Measurements from ENCODE around the gene BRME1.

Gene BRME1

DNA sequence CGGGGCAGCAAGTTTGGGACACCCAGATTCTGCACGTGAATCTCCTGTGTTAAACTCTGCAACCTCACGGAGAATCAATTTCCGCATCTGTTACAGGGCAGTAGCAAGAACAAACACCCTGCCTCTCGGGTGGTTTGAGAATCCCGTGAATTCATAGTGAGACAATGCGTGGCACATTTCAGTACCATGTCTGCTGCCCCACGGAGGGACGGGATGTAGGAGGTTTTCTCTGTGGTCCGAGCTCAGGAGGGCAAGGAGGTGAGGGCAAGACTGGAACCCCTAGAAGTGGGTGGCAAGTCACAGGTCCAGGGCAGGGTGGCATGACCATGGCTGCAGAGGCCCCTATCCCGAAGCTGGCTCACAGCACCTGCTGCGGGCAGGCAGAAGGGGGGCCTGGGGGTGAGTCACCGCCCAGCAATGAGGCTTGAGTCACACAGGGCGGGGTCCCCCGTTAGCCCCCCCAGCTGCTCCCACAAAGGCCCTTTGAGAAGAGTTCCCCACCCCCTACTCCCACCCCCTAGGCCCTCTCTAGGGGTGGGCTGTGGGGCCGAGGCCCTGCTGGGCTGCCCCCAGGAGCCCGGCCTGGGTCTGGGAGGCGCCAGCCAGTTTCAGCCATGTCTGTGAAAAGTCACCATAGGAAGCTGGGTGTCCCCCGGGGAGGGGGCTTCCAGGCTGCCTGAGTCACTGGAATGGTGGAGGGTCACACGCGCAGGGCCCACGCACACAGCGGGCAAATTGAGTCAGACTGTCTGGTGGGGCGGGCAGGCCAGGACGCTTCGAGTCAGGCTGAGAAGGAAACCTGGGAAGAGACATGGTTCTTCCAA, 54.8 kb downstream of the BRME1 start:
- no peak overlapping the region for H3K4me3 ChIP-seq (ENCODE audit: low read length)
- no peak for DNase-seq (ENCODE audit: low read depth, low spot score)

DNA sequence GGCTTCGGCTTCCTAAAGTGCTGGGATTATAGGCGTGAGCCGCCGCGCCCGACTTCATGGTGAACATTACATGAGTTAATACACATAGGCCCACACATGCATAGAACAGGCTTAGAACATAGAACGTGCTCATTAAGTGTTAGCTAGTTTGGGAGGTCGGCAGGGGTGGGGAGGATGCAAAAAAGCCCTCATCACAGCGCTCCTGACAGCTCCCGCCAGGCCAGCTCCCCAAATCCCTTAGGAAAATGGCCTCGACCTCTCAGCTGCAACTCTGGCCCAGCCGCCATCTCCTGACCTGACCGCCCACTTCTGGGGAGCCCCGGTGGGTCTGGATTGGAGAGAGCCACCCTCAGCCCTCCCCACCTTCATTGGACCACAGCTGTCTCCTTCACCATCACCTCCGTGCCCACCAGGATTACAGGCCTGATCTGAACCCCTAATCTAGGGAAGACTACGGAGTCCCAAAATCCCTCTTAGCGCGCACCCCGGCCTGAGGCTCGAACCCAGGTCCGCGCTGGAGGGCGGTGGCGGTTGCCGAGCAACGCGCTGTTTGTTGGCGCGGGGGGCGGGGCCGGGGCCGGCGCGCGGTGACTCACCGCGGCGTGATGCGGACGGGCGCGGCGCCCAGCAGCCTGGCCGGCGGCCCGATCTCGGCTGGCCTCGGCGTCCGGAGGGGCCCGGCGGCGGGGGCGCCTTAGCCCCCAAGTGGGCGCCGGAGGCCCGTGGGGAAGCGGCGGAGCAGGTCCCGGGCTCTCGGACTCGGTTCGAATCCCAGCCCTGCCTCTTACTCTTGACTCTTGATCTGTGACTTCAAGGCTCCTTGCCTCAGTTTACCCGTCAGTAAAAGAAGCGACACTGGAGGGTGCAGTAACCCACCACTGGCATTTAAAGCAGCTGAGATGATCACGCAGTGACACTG, 55.7 kb downstream of the BRME1 start:
- no peak overlapping the region for H3K4me3 ChIP-seq (ENCODE audit: low read length)
- DNase-seq (ENCODE audit: low read depth, low spot score), result no peak

DNA sequence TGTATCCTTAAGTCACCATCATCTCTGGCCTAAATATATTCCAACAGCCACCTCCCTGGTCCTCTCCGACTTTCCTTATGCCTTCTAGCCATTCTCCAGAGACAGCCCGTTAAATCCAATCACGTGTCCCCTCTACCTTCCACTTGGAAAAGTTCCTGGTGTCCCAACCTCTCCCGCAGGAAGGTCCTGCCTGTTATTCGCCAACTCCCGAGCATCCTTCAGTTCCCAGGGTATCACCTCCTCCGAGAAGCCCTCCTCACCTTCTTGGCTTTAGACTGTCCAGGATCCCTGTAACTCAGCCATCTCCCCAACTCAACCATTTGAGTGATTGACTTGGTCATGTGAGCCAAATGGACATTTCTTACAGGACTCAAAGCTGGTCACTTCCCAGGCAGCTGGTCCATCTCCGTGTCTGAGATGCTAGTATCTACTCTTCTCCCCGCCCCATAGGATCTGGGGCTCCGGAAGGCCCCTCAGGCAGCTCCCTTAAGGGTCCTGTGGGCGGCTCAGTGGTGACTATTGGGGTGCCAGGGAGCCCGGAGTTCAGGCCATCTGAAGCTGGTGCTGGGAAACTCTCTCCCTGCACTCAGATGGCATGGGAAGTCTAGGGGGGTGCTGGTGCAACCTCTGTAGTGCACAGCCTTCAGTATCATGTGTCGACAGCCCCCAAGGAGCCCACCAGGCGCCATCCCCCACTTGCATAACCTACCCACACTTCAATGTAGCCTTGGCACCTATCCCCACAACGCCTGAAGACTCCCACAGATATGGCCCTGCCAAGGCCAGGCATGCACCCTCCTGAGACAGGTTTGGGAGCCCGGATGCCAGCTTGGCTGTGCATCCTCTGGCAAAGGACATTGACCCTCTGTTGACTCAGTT, 56.9 kb downstream of the BRME1 start:
- H3K4me3 ChIP-seq (ENCODE audit: low read length), result no peak overlapping the region
- no peak for DNase-seq (ENCODE audit: low read depth, low spot score)

DNA sequence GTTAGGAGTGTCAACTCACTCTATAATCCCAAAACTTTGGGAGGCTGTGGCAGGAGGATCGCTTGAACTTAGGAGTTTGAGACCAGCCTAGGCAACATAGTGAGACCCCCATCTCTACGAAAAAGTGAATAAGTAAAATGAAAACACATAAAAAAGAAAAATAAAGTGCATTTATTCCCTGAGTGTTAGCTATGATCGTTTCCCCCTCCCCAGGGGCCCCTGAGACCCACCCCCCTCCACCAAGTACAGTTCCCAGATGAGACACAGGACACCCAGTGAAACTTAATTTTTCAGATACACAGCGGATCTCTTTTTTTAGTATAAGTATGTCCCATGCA, 57.6 kb downstream of the BRME1 start:
- H3K4me3 ChIP-seq (ENCODE audit: low read length), result no peak overlapping the region
- no peak for DNase-seq (ENCODE audit: low read depth, low spot score)

GRCh38 chr19:13847407-13848339, 58.2 kb downstream of the BRME1 start:
- peak overlapping the region; percentile 64 for H3K4me3 ChIP-seq (ENCODE audit: low read length)
- DNase-seq (ENCODE audit: low read depth, low spot score), result peak; percentile 69

- peak overlapping the region; percentile 64 for H3K4me3 ChIP-seq (ENCODE audit: low read length)
- DNase-seq (ENCODE audit: low read depth, low spot score), result peak; percentile 84
These were observed 59.1 kb downstream of the BRME1 start for GRCh38 chr19:13846557-13847406.

DNA sequence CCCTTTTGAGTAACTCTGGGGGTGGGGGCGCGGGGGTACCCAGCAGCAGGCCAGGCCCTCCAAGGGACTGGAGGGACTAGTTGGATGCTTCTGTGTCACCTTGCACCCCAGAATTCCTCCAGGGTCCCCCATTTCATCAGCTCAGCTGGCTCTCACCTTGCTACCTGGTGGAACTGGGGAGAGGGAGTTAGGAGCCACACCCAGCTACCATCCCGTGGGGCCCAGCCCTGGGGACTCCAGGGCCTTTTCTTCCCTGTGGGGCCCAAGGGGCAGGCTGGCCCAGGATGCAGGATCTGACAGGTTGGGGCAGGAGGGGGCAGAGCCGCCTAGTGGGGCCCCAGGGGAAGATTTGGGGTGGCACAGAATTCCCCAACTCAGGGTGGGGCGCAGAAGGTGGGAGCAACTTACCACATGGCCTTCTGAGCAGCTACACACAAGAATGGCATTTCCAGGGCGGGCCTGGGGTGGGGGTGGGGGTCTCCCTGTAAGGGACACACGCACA, 61.7 kb downstream of the BRME1 start:
- H3K4me3 ChIP-seq (ENCODE audit: low read length), result no peak overlapping the region

GRCh38 chr19:13843104-13843921, 62.6 kb downstream of the BRME1 start:
- peak overlapping the region; percentile 53 for H3K4me3 ChIP-seq (ENCODE audit: low read length)
- DNase-seq (ENCODE audit: low read depth, low spot score), result no peak

More for the DNA sequence above, 61.7 kb downstream of the BRME1 start:
- DNase-seq (ENCODE audit: low read depth, low spot score), result no peak

DNA sequence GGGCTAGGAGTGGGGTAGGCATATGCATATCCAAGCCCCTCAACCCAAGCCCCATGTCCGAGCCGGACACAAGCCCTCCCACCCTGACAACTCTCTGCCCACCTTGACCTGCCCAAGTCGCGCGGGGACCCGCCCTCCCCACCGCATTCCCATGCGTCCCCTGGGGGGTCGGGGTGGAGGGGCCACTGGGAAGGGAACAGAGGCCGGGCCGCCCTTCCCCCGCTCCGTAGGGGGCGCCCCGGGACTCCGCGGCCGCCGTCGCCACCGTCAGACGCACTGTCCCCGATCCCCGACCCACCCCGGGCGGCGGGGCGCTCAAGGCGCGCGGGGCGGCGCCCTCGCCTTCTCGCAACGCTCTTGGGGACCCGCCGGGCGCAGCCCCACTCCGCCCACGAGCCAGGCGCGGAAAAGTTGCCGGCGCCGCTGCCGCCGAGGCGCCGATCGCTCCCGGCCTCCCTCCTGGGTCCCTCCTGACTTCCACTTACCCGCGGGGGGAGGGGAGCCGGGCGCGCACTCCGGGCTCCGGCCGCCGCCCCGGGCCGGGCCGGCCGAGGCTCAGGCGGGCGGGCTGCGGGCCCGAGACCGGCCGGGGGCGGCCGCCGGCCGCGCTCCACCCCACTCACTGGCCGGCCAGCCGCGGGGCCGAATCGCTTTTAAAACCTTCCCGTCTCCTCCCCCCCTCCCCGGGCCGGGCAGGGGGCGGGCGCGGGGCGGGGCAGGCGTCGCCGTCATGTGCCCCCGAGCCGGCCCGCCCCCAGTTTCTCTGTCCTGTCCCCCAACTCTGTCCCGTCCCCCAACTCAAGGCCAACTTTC, 63.4 kb downstream of the BRME1 start:
- H3K4me3 ChIP-seq (ENCODE audit: low read length), result peak overlapping the region; percentile 53
- no peak for DNase-seq (ENCODE audit: low read depth, low spot score)

GRCh38 chr19:13841962-13842290, 64.0 kb downstream of the BRME1 start:
- no peak for DNase-seq (ENCODE audit: low read depth, low spot score)
- peak overlapping the region; percentile 53 for H3K4me3 ChIP-seq (ENCODE audit: low read length)

- DNase-seq (ENCODE audit: low read depth, low spot score), result no peak
- no peak overlapping the region for H3K4me3 ChIP-seq (ENCODE audit: low read length)
These were observed 64.6 kb downstream of the BRME1 start for GRCh38 chr19:13841086-13841961.

DNA sequence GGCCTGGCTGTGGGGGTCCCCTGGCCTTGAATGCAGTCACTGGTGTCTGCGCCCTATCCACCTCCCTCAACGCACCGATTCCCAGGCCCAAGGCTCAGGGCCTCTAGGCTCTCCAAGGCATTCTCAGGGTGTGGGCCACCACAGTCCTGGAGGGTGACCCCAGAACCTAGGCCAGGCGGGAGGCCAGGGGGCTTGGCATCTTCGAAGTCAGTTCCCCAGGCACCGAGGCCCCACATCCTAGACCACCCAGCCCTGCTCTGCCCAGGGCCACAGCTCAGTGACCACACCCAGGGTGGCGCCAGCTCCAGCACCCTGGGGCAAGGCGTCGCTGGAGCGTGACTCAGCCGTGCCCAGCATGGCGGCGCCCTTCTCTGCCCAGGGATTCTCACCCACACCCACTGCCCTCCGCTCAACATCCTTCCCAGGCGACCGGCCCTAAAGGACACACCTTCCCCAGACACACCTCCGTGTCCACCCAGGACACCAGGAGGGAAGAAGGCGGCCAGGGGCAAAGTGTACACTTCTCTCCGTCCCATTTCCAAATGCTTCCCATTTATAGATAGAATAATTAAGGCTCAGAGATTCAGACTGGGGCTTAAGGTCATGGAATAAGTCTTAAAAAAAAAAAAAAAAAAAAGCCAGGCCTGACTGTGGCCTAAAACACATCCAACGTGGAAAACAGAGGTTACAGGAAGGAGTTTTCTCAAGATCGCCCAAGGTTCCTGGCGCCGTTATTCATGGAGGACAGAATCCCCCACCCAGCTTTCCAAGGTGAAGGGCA, 65.4 kb downstream of the BRME1 start:
- H3K4me3 ChIP-seq (ENCODE audit: low read length), result no peak overlapping the region
- DNase-seq (ENCODE audit: low read depth, low spot score), result no peak

GRCh38 chr19:13839938-13840304, 66.0 kb downstream of the BRME1 start:
- no peak overlapping the region for H3K4me3 ChIP-seq (ENCODE audit: low read length)
- no peak for DNase-seq (ENCODE audit: low read depth, low spot score)
